D721Med (cell line): Measurements from ENCODE around the gene CATSPER4.

Source experiments
- DNase-seq: peaks from one replicate; pipeline ENCODE4 v3.0.0; 2011; ENCODE audit warnings: low spot score; ENCODE audit not compliant: insufficient read length
- FAIRE-seq: peaks from 2 replicates; lab custom pipeline; 2011; peaks lifted over from hg19 to GRCh38; lab: Jason Lieb, UNC
- TF ChIP-seq, protein P1 (sequence below): IDR thresholded peaks from 2 replicates; pipeline ENCODE4 v1.5.1; 2012; ENCODE audit warnings: mild to moderate bottlenecking, control low read depth; ENCODE audit not compliant: insufficient read depth; ENCODE audit errors: missing control alignments

CATSPER4 gene

GRCh38 chr1:26190373-26190987 is at the start of gene CATSPER4:
CATSPER4 (plus strand) TSS chr1:26190602; CDS start chr1:26190628, 26 bp downstream.
- FAIRE-seq = no peak
- no peak for DNase-seq
- TF ChIP-seq, protein P1, sequence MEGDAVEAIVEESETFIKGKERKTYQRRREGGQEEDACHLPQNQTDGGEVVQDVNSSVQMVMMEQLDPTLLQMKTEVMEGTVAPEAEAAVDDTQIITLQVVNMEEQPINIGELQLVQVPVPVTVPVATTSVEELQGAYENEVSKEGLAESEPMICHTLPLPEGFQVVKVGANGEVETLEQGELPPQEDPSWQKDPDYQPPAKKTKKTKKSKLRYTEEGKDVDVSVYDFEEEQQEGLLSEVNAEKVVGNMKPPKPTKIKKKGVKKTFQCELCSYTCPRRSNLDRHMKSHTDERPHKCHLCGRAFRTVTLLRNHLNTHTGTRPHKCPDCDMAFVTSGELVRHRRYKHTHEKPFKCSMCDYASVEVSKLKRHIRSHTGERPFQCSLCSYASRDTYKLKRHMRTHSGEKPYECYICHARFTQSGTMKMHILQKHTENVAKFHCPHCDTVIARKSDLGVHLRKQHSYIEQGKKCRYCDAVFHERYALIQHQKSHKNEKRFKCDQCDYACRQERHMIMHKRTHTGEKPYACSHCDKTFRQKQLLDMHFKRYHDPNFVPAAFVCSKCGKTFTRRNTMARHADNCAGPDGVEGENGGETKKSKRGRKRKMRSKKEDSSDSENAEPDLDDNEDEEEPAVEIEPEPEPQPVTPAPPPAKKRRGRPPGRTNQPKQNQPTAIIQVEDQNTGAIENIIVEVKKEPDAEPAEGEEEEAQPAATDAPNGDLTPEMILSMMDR = peak; percentile 22

- TF ChIP-seq, protein P1 = no peak
- no peak for FAIRE-seq
- DNase-seq = no peak
Measured at GRCh38 chr1:26142159-26142558, 48.2 kb upstream of the CATSPER4 start.

GRCh38 chr1:26145041-26145959 is 45.1 kb upstream of the CATSPER4 start:
- no peak for FAIRE-seq
- DNase-seq = peak; percentile 37

GRCh38 chr1:26145960-26146294 is 44.5 kb upstream of the CATSPER4 start:
- TF ChIP-seq, protein P1 = no peak
- no peak for FAIRE-seq
- DNase-seq = no peak

More at GRCh38 chr1:26145041-26145959, 45.1 kb upstream of the CATSPER4 start:
- TF ChIP-seq, protein P1 = peak; percentile 81

DNA sequence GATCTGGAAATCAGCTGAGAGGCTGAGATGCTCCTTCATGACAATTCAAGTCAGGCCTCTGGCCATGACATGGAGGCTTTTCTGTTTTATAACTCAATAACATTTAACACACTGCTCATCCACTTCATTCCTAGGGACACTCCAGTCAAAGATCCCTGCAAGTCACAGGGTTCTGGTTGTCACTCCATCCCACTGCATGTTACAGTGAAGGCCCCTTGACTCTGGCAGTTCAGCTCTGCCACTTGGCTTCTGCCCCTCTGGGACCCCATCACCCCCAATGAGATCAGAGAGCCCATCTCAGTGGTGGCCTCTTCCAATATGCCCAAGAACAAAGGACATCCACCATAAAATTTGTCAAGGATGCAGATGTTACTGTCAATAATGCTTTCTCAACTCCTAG is 41.5 kb upstream of the CATSPER4 start:
- DNase-seq (no peak), FAIRE-seq (no peak)
- TF ChIP-seq, protein P1 = no peak

DNA sequence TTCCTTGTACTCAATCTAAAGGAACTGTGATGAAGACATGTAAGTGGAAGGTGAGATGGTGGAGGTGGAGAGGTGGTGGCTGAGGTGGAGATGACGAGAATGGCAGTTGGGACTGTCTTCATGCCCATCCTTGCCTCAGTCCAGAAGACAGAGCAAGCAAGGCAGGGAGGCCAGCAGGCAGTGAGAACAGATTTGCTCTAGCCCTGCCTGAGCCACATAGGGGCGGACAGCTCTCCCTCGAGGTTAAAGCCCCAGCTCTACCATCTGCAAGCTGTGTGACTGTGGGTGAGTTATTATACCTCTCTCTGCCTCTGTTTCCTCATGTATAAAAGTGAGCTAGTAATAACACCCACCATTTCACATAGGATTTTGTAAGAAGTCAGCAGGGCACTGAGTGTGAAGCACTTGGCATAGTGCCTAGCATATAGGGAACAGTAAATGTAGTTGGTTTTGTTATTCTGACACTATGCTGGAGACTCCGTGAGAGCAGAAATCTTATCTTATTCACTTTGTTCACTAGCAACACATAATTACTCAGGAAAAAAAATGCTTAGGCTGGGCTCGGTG is 36.4 kb upstream of the CATSPER4 start:
- DNase-seq (no peak), FAIRE-seq (no peak)
- TF ChIP-seq, protein P1 = no peak
